ENCODE results near the gene ARHGEF39.
A peak's percentile ranks its signal among the peaks of the same experiment; 100 is the strongest.
"Not testable (repeated sequence)": the region's sequence is repeated elsewhere in the genome, so short reads cannot be mapped to it uniquely, and the experiment has no call there.

ARHGEF39 gene

GRCh38 chr9:35651956-35652828, 12.8 kb downstream of the ARHGEF39 start:
- DNase-seq (ENCODE audit: low read depth in 2 of 2): no peak

GRCh38 chr9:35650341-35651158, 14.4 kb downstream of the ARHGEF39 start, which contains the start of gene SIT1:
SIT1 (minus strand) TSS chr9:35650931; CDS start chr9:35650853, 78 bp downstream.
- no peak for DNase-seq (ENCODE audit: low read depth in 2 of 2)

GRCh38 chr9:35649431-35650340, 15.3 kb downstream of the ARHGEF39 start:
- no peak for DNase-seq (ENCODE audit: low read depth in 2 of 2)

GRCh38 chr9:35646533-35647265, 18.3 kb downstream of the ARHGEF39 start:
- peak; percentile 77 to 80 for DNase-seq (ENCODE audit: low read depth in 2 of 2)

GRCh38 chr9:35646153-35646532, 18.9 kb downstream of the ARHGEF39 start:
- no peak for DNase-seq (ENCODE audit: low read depth in 2 of 2)

- DNase-seq (ENCODE audit: low read depth in 2 of 2): not testable (repeated sequence)
Measured at GRCh38 chr9:35645736-35646135, 19.3 kb downstream of the ARHGEF39 start.

GRCh38 chr9:35643046-35643445, 21.9 kb downstream of the ARHGEF39 start:
- no peak for DNase-seq (ENCODE audit: low read depth in 2 of 2)

GRCh38 chr9:35641478-35641877, 23.5 kb downstream of the ARHGEF39 start:
- not testable (repeated sequence) for DNase-seq (ENCODE audit: low read depth in 2 of 2)

- DNase-seq (ENCODE audit: low read depth in 2 of 2): not testable (repeated sequence)
Measured at GRCh38 chr9:35640431-35640830, 24.6 kb downstream of the ARHGEF39 start.

GRCh38 chr9:35639631-35640030, 25.4 kb downstream of the ARHGEF39 start:
- DNase-seq (ENCODE audit: low read depth in 2 of 2): no peak

GRCh38 chr9:35639225-35639624, 25.8 kb downstream of the ARHGEF39 start:
- not testable (repeated sequence) for DNase-seq (ENCODE audit: low read depth in 2 of 2)

GRCh38 chr9:35638751-35639150, 26.2 kb downstream of the ARHGEF39 start:
- not testable (repeated sequence) for DNase-seq (ENCODE audit: low read depth in 2 of 2)

- not testable (repeated sequence) for DNase-seq (ENCODE audit: low read depth in 2 of 2)
Measured at GRCh38 chr9:35637427-35637955, 27.5 kb downstream of the ARHGEF39 start.

- DNase-seq (ENCODE audit: low read depth in 2 of 2): not testable (repeated sequence)
Measured at GRCh38 chr9:35636877-35637246, 28.1 kb downstream of the ARHGEF39 start.

GRCh38 chr9:35636135-35636876, 28.7 kb downstream of the ARHGEF39 start:
- DNase-seq (ENCODE audit: low read depth in 2 of 2): no peak

- no peak for DNase-seq (ENCODE audit: low read depth in 2 of 2)
Measured at GRCh38 chr9:35635730-35636129, 29.3 kb downstream of the ARHGEF39 start.

GRCh38 chr9:35629597-35629996, 35.4 kb downstream of the ARHGEF39 start:
- no peak for DNase-seq (ENCODE audit: low read depth in 2 of 2)

- DNase-seq (ENCODE audit: low read depth in 2 of 2): no peak
Measured at GRCh38 chr9:35628389-35628991, 36.5 kb downstream of the ARHGEF39 start.

GRCh38 chr9:35627575-35627974, 37.4 kb downstream of the ARHGEF39 start:
- DNase-seq (ENCODE audit: low read depth in 2 of 2): no peak

GRCh38 chr9:35619800-35620158, 45.2 kb downstream of the ARHGEF39 start:
- DNase-seq (ENCODE audit: low read depth in 2 of 2): no peak

Measured in activated CD8-positive, alpha-beta memory T cell treated with anti-CD3 and anti-CD28 coated beads for 4 hours (primary cell).